HepG2 (cell line): ENCODE data around the gene C19orf47. TPM values are rescaled to one million over a fixed set of nuclear protein-coding genes. Genes with fewer than 3 reads are reported as not detected.

Experiments
- CEBPG ChIP-seq: IDR thresholded peaks from 2 replicates; pipeline ENCODE4 v1.6.1; 2016
- FOSL2 ChIP-seq: sonication (generic); formaldehyde crosslinking; IDR thresholded peaks from 2 replicates; pipeline ENCODE4 v1.4.0; 2020; ENCODE audit warnings: missing genetic modification reagents
- FOXA1 ChIP-seq, 2 experiments: fragments of 450-650 bp in 1 of 2; sonication (generic) in 1 of 2; formaldehyde crosslinking in 1 of 2; IDR thresholded peaks; 2 replicates each; pipeline versions ENCODE4 v1.4.0 to v1.6.1; 2016 to 2020; ENCODE audit warnings: missing genetic modification reagents in 1 of 2
- FOXJ3 ChIP-seq: sonication (generic); formaldehyde crosslinking; IDR thresholded peaks from 2 replicates; pipeline ENCODE4 v1.4.0; 2020; ENCODE audit warnings: missing genetic modification reagents, mild to moderate bottlenecking, borderline replicate concordance
- HMGA1 ChIP-seq: sonication (generic); formaldehyde crosslinking; conservative IDR thresholded peaks from 2 replicates; pipeline ENCODE4 v1.4.0; 2020; ENCODE audit warnings: missing genetic modification reagents
- KDM4B ChIP-seq: sonication (generic); formaldehyde crosslinking; IDR thresholded peaks from 2 replicates; pipeline ENCODE4 v1.4.0; 2020; ENCODE audit warnings: missing genetic modification reagents
- MBD4 ChIP-seq: IDR thresholded peaks from 2 replicates; pipeline ENCODE4 v1.6.1; 2012; ENCODE audit warnings: low read length, inconsistent platforms, borderline replicate concordance
- MTA1 ChIP-seq: sonication (generic); formaldehyde crosslinking; IDR thresholded peaks from 2 replicates; pipeline ENCODE4 v1.4.0; 2020; ENCODE audit warnings: missing genetic modification reagents, mild to moderate bottlenecking, borderline replicate concordance
- NR2F2 ChIP-seq: IDR thresholded peaks from 2 replicates; pipeline ENCODE4 v1.6.1; 2012; ENCODE audit warnings: low read depth, inconsistent platforms, borderline replicate concordance
- PHB2 ChIP-seq: fragments of 450-650 bp; IDR thresholded peaks from 2 replicates; pipeline ENCODE4 v1.6.1; 2018; ENCODE audit not compliant: partially characterized antibody
- RXRA ChIP-seq: sonication (generic); formaldehyde crosslinking; IDR thresholded peaks from 2 replicates; pipeline ENCODE4 v1.5.1; 2020; ENCODE audit warnings: missing genetic modification reagents
- SP140L ChIP-seq: sonication (generic); formaldehyde crosslinking; IDR thresholded peaks from 2 replicates; pipeline ENCODE4 v1.4.0; 2020; ENCODE audit warnings: missing genetic modification reagents, borderline replicate concordance
- ZBTB20 ChIP-seq: sonication (generic); formaldehyde crosslinking; IDR thresholded peaks from 2 replicates; pipeline ENCODE4 v1.8.1; 2023; ENCODE audit warnings: missing genetic modification reagents, low read depth, mild to moderate bottlenecking, borderline replicate concordance
- ZFP36 ChIP-seq: fragments of 150-350 bp; IDR thresholded peaks from 2 replicates; pipeline ENCODE4 v1.6.1; 2018; ENCODE audit warnings: borderline replicate concordance, low read length, low read depth; ENCODE audit not compliant: partially characterized antibody
- ZKSCAN8 ChIP-seq: IDR thresholded peaks from 2 replicates; pipeline ENCODE4 v1.6.1; 2016; ENCODE audit warnings: borderline replicate concordance, missing genetic modification reagents, missing compliant biosample characterization
- ZNF180 ChIP-seq: sonication (generic); formaldehyde crosslinking; IDR thresholded peaks from 2 replicates; pipeline ENCODE4 v1.4.0; 2020; ENCODE audit warnings: low read depth, missing genetic modification reagents, borderline replicate concordance
- ZNF263 ChIP-seq: sonication (generic); formaldehyde crosslinking; IDR thresholded peaks from 2 replicates; pipeline ENCODE4 v1.4.0; 2020; ENCODE audit warnings: missing genetic modification reagents
- ZNF619 ChIP-seq: sonication (generic); formaldehyde crosslinking; IDR thresholded peaks from 2 replicates; pipeline ENCODE4 v1.4.0; 2020; ENCODE audit warnings: mild to moderate bottlenecking, missing genetic modification reagents
- ZNF720 ChIP-seq: sonication (generic); formaldehyde crosslinking; IDR thresholded peaks from 2 replicates; pipeline ENCODE4 v1.4.0; 2020; ENCODE audit warnings: missing genetic modification reagents
- ZSCAN22 ChIP-seq: sonication (generic); formaldehyde crosslinking; IDR thresholded peaks from 2 replicates; pipeline ENCODE4 v1.4.0; 2020; ENCODE audit warnings: mild to moderate bottlenecking, missing genetic modification reagents
- polyA plus RNA-seq, 8 experiments: library from polyadenylated mRNA; depleted of rRNA in 3 of 8; stranded (reverse) in 7 of 8; unstranded in 1 of 8; fragments of >200 nt; fragmentation: Illumina TruSeq in 4 of 8; extraction: Trizol in 4 of 8; gene quantifications; 2 replicates each; pipeline versions ENCODE4 v1.2.1 to v1.2.3, GENCODE V29; 2011 to 2016; ENCODE audit warnings: low read depth in 4 of 8, missing spikeins in 1 of 8, mixed read lengths in 1 of 8; ENCODE audit not compliant: insufficient read depth in 1 of 8
- total RNA-seq, 5 experiments: library from RNA; depleted of rRNA; stranded (reverse); fragments of >200 nt; fragmentation: Illumina TruSeq; extraction: Trizol; gene quantifications; 2 replicates each; pipeline ENCODE4 v1.2.3, GENCODE V29; 2016; ENCODE audit warnings: low read depth in 1 of 5
- TF ChIP-seq, protein P1 (sequence below): sonication (generic); formaldehyde crosslinking; IDR thresholded peaks from 2 replicates; pipeline ENCODE4 v1.5.0; 2020; ENCODE audit warnings: mild to moderate bottlenecking, low read depth, missing genetic modification reagents, borderline replicate concordance
- TF ChIP-seq, protein P2 (sequence below): sonication (generic); formaldehyde crosslinking; IDR thresholded peaks from 2 replicates; pipeline ENCODE4 v1.8.1; 2023; ENCODE audit warnings: mild to moderate bottlenecking, missing genetic modification reagents
- TF ChIP-seq, protein P3 (sequence below): sonication (generic); formaldehyde crosslinking; IDR thresholded peaks from 2 replicates; pipeline ENCODE4 v1.4.0; 2020; ENCODE audit warnings: missing genetic modification reagents
- TF ChIP-seq, protein P4 (sequence below): sonication (generic); formaldehyde crosslinking; IDR thresholded peaks from 2 replicates; pipeline ENCODE4 v1.4.0; 2020; ENCODE audit warnings: missing genetic modification reagents

The C19orf47 gene
- total and polyA plus RNA-seq, 2 of the 13 experiments (the other 11 are each of a cell fraction or from before 2014, with no cell fraction given): 8.1 to 10.6 TPM

DNA sequence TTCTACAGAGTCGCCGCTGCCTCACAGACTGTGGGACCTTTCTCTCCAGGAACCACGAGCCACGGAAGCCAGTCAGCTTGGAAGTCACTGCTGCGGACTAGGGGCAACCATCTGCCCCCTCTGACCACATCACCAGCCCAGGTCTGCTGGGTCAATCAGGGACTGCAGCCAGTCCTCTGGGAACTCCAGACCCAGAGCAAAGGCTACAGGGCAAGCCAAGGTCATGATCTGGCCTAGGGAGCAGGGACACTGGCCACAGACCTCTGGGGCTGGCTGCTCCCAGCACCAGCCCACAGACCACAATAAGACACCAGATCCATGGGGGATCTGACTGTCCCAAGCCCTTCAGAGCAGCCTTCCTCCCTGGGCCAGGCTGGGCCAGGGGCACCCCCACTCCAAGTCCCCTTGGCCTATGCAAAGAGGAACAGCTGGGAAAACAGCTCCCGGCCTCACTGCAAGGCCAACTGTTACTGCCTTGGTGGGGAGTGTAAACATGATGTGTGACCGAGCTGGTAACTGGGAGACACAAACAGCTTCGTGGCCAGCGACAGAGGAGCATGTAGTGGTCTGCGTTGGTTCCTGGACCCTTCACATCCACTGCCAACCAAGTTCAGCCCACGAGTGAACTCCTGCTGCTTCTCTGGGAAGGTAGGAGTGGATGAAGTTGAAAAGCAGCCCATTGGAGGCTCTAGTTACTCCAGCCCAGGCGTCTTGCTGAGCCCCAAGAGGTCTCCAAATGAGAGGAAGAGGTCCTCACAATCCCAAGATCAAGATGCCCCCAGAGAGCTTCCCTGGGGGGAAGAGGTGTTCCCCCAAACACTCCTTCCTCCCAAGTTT is 64.6 kb downstream of the C19orf47 start (continued):
- TF ChIP-seq ZFP36 (no peak), FOXA1 (IDR thresholded peaks at IDR 0.05) (no peak), FOXA1 (CRISPR knock-in tag; IDR thresholded peaks at IDR 0.05) (peak; percentile 95), HMGA1 (no peak), ZNF619 (peak; percentile 28; the same call in 1 of the 2 replicates), ZBTB20 (CRISPR knock-in tag) (no peak), ZSCAN22 (CRISPR knock-in tag) (no peak), RXRA (CRISPR knock-in tag) (peak; percentile 98), SP140L (CRISPR knock-in tag) (no peak), NR2F2 (0 out of 2 replicates have a peak, but pooled peaks have one; percentile 16), MTA1 (CRISPR knock-in tag) (0 out of 2 replicates have a peak, but pooled peaks have one; percentile 65), ZNF180 (CRISPR knock-in tag) (no peak), KDM4B (0 out of 2 replicates have a peak, but pooled peaks have one; percentile 46), MBD4 (no peak), ZNF263 (peak; percentile 40; the same call in 1 of the 2 replicates), CEBPG (CRISPR knock-in tag) (no peak), ZNF720 (no peak), PHB2 (no peak), FOSL2 (0 out of 2 replicates have a peak, but pooled peaks have one; percentile 4), FOXJ3 (CRISPR knock-in tag) (no peak), ZKSCAN8 (CRISPR knock-in tag) (no peak)
- TF ChIP-seq, protein P1, sequence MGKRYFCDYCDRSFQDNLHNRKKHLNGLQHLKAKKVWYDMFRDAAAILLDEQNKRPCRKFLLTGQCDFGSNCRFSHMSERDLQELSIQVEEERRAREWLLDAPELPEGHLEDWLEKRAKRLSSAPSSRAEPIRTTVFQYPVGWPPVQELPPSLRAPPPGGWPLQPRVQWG: no peak
- TF ChIP-seq, protein P2, sequence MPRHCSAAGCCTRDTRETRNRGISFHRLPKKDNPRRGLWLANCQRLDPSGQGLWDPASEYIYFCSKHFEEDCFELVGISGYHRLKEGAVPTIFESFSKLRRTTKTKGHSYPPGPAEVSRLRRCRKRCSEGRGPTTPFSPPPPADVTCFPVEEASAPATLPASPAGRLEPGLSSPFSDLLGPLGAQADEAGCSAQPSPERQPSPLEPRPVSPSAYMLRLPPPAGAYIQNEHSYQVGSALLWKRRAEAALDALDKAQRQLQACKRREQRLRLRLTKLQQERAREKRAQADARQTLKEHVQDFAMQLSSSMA (CRISPR knock-in tag): peak; percentile 78; the same call in 1 of the 2 replicates
- TF ChIP-seq, protein P3, sequence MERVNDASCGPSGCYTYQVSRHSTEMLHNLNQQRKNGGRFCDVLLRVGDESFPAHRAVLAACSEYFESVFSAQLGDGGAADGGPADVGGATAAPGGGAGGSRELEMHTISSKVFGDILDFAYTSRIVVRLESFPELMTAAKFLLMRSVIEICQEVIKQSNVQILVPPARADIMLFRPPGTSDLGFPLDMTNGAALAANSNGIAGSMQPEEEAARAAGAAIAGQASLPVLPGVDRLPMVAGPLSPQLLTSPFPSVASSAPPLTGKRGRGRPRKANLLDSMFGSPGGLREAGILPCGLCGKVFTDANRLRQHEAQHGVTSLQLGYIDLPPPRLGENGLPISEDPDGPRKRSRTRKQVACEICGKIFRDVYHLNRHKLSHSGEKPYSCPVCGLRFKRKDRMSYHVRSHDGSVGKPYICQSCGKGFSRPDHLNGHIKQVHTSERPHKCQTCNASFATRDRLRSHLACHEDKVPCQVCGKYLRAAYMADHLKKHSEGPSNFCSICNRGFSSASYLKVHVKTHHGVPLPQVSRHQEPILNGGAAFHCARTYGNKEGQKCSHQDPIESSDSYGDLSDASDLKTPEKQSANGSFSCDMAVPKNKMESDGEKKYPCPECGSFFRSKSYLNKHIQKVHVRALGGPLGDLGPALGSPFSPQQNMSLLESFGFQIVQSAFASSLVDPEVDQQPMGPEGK: peak; percentile 66; the same call in 1 of the 2 replicates
- TF ChIP-seq, protein P4, sequence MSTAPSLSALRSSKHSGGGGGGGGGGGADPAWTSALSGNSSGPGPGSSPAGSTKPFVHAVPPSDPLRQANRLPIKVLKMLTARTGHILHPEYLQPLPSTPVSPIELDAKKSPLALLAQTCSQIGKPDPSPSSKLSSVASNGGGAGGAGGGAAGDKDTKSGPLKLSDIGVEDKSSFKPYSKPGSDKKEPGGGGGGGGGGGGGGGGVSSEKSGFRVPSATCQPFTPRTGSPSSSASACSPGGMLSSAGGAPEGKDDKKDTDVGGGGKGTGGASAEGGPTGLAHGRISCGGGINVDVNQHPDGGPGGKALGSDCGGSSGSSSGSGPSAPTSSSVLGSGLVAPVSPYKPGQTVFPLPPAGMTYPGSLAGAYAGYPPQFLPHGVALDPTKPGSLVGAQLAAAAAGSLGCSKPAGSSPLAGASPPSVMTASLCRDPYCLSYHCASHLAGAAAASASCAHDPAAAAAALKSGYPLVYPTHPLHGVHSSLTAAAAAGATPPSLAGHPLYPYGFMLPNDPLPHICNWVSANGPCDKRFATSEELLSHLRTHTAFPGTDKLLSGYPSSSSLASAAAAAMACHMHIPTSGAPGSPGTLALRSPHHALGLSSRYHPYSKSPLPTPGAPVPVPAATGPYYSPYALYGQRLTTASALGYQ: 0 out of 2 replicates have a peak, but pooled peaks have one; percentile 14
